ENCODE data around the gene CPM. TPM values are rescaled to one million over a fixed set of nuclear protein-coding genes. Genes with fewer than 3 reads are reported as not detected.

The CPM gene
- total RNA-seq, 4 donors from 2014 or later: 30.2 to 51.9 (median 35.0) TPM

GRCh38 chr12:68958322-68958721 is 25.4 kb upstream of the CPM start:
- TF ChIP-seq EP300 (IDR thresholded peaks at IDR 0.05) (no peak), POLR2AphosphoS5 (IDR thresholded peaks at IDR 0.05) (no peak), CTCF (IDR thresholded peaks at IDR 0.05) (no peak), POLR2A (IDR thresholded peaks at IDR 0.05; ENCODE audit: low read depth) (no peak)
- 70% methylated on average over 3 of the region's 3 CpGs for WGBS
- intact Hi-C loops (cut with DNase I): no loop called here
- no peak overlapping the region for H3K27ac ChIP-seq (replicated peaks in 1 of 4)
- peaks cover 0 to 10% (median 6%) of the 10 kb centered on the region in 4 donors for H3K4me1 ChIP-seq
- no peaks in the 10 kb centered on the region for H3K36me3 ChIP-seq
- H3K9me3 ChIP-seq: no peaks in the 10 kb centered on the region
- H3K4me3 ChIP-seq: no peak overlapping the region
- no peaks in the 10 kb centered on the region for H3K27me3 ChIP-seq
- peak; percentile 55 for DNase-seq (ENCODE audit: extremely low spot score)

GRCh38 chr12:68957273-68957672 is 24.3 kb upstream of the CPM start:
- DNase-seq (ENCODE audit: extremely low spot score): no peak
- H3K36me3 ChIP-seq: no peaks in the 10 kb centered on the region
- H3K27ac ChIP-seq (replicated peaks in 1 of 4): no peak overlapping the region
- intact Hi-C loops (cut with DNase I): no loop called here
- no peak overlapping the region for H3K4me3 ChIP-seq
- H3K4me1 ChIP-seq: peaks cover 0 to 13% (median 6%) of the 10 kb centered on the region in 4 donors
- H3K27me3 ChIP-seq: no peaks in the 10 kb centered on the region
- H3K9me3 ChIP-seq: no peaks in the 10 kb centered on the region
- no peak for TF ChIP-seq EP300 (IDR thresholded peaks at IDR 0.05)
- no peak for TF ChIP-seq CTCF (IDR thresholded peaks at IDR 0.05)
- TF ChIP-seq POLR2AphosphoS5 (IDR thresholded peaks at IDR 0.05): no peak
- TF ChIP-seq POLR2A (IDR thresholded peaks at IDR 0.05; ENCODE audit: low read depth): no peak

DNA sequence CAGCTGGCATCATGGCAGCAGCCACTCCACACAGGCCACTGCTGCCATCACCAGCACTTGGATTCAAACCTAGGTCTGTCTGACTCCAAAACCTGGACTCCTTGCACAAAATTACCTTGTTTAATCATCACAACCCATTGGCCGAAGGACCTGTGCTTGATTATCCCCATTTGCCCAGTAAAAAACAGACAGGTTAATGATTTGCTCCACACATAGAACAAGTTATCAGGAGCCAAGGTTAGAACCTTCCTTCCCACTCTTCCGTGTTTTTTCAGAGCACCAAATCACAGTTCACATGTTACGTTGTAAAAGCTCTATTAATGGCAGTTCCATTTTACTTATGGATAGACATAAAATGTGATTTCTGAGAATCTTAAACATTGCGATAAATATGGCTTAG is 23.5 kb upstream of the CPM start:
- WGBS: 88% methylated on average over 4 of the region's 4 CpGs
- Histone ChIP-seq H3K4me1 (peaks cover 4 to 21% (median 6%) of the 10 kb centered on the region in 4 donors), H3K9me3 (no peaks in the 10 kb centered on the region), H3K4me3 (no peak overlapping the region), H3K27ac (replicated peaks in 1 of 4) (no peak overlapping the region), H3K36me3 (no peaks in the 10 kb centered on the region), H3K27me3 (no peaks in the 10 kb centered on the region)
- intact Hi-C loops (cut with DNase I): no loop called here
- TF ChIP-seq CTCF (IDR thresholded peaks at IDR 0.05) (no peak), EP300 (IDR thresholded peaks at IDR 0.05) (no peak), POLR2A (IDR thresholded peaks at IDR 0.05; ENCODE audit: low read depth) (no peak), POLR2AphosphoS5 (IDR thresholded peaks at IDR 0.05) (no peak)
- DNase-seq (ENCODE audit: extremely low spot score): no peak

GRCh38 chr12:68954811-68955210 is 21.8 kb upstream of the CPM start:
- Histone ChIP-seq H3K4me1 (peaks cover 2 to 21% (median 6%) of the 10 kb centered on the region in 4 donors), H3K9me3 (no peaks in the 10 kb centered on the region), H3K36me3 (no peaks in the 10 kb centered on the region), H3K4me3 (no peak overlapping the region), H3K27me3 (no peaks in the 10 kb centered on the region), H3K27ac (replicated peaks in 1 of 4) (no peak overlapping the region)
- DNase-seq (ENCODE audit: extremely low spot score): no peak
- TF ChIP-seq CTCF (IDR thresholded peaks at IDR 0.05) (no peak), POLR2AphosphoS5 (IDR thresholded peaks at IDR 0.05) (no peak), POLR2A (IDR thresholded peaks at IDR 0.05; ENCODE audit: low read depth) (no peak), EP300 (IDR thresholded peaks at IDR 0.05) (no peak)
- WGBS: 94% methylated on average over 7 of the region's 7 CpGs
- intact Hi-C loops (cut with DNase I): no loop called here

DNA sequence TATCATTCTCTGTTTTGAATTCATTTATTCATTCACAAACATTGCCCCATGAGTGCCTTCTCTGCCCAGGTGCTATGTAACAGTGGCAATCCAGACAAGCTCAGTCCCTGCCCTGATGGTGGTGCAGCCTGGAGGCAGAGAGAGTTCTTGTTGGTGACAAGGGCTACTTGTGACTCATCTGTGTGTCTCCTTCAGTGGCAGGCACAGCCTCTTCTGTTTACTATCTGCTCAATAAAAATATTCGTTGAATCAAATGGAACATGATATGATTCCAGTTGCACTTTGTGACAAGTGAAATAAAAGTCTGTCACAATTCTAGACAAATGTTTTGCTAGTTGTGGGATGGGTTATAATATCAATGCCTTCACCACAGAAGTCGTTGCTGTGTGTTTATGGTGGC is 20.6 kb upstream of the CPM start:
- intact Hi-C loops (cut with DNase I): no loop called here
- no peak for DNase-seq (ENCODE audit: extremely low spot score)
- H3K4me1 ChIP-seq: peaks cover 0 to 18% (median 5%) of the 10 kb centered on the region in 4 donors
- H3K27me3 ChIP-seq: no peaks in the 10 kb centered on the region
- H3K4me3 ChIP-seq: no peak overlapping the region
- 54% methylated on average over 2 of the region's 2 CpGs for WGBS
- H3K36me3 ChIP-seq: no peaks in the 10 kb centered on the region
- no peak overlapping the region for H3K27ac ChIP-seq (replicated peaks in 1 of 4)
- H3K9me3 ChIP-seq: no peaks in the 10 kb centered on the region
- TF ChIP-seq POLR2AphosphoS5 (IDR thresholded peaks at IDR 0.05) (no peak), CTCF (IDR thresholded peaks at IDR 0.05) (no peak), EP300 (IDR thresholded peaks at IDR 0.05) (no peak), POLR2A (IDR thresholded peaks at IDR 0.05; ENCODE audit: low read depth) (no peak)
